ENCODE measurements around the gene NADSYN1. TPM values are rescaled to one million over a fixed set of nuclear protein-coding genes. Genes with fewer than 3 reads are reported as not detected.
A peak's percentile ranks its signal among the peaks of the same experiment; 100 is the strongest.

Gene NADSYN1
- total and polyA plus RNA-seq, 2 of the 13 experiments (the other 11 are each of a cell fraction or from before 2014, with no cell fraction given): 35.7 to 51.5 TPM

DNA sequence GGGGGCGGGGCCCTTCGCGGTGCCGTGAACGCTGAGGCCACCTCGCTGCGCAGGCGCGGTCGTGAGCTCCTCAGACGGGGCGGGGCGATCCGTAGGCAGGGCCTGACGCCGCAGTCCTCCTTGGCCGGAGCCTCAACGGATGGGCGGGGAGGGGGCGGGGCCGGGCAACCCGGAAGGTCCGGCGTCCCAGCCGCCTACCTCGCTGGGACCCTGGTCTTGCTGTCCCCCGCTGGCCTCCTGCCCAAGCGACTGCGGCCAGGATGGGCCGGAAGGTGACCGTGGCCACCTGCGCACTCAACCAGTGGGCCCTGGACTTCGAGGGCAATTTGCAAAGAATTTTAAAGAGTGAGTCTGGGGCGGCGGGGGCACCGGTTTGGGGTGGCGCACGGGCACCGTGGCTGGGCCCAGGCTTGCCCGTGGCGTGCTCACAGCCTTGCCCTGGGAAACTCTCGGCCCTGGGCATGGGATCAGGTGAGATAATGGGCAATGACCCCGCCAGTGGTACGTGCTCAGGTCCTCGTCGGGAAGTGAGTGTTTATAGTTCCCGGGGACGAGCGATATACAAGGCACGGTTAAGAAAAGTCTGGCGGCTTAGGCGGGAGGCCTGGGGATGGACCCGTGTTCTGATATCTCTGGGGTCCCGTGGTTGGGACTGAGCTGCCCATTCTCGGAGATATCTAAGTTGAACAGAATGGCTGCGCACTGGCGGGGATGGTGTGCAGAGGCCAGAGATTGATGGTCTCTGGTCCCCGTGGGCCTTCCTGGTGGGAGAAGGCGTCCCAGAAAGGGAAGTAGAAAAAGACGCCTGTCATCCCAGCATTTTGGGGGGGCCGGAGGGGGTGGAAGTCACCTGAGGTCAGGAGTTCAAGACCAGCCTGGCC, at the start of gene NADSYN1 (continued):
- TF ChIP-seq FOXP1 (IDR thresholded peaks at IDR 0.05) (no peak), FOXP1 (CRISPR knock-in tag; IDR thresholded peaks at IDR 0.05) (no peak), ZNF30 (CRISPR knock-in tag; IDR thresholded peaks at IDR 0.05) (no peak), REXO4 (CRISPR knock-in tag; IDR thresholded peaks at IDR 0.05; ENCODE audit: borderline replicate concordance) (no peak), ZFY (CRISPR knock-in tag; IDR thresholded peaks at IDR 0.05) (peak; percentile 86), HNRNPK (IDR thresholded peaks at IDR 0.05; ENCODE audit: low read depth, low read length, poor library complexity, severe bottlenecking) (no peak), GTF2F1 (IDR thresholded peaks at IDR 0.05; ENCODE audit: low read length) (no peak), ZNF468 (CRISPR knock-in tag; IDR thresholded peaks at IDR 0.05) (no peak), ZNF232 (CRISPR knock-in tag; IDR thresholded peaks at IDR 0.05; ENCODE audit: borderline replicate concordance) (no peak; the same call in 1 of the 2 replicates), KDM5A (IDR thresholded peaks at IDR 0.05; ENCODE audit: borderline replicate concordance, low read length) (peak; percentile 44; the same call in 1 of the 2 replicates), ATF3 (CRISPR knock-in tag; IDR thresholded peaks at IDR 0.05) (no peak), MAF1 (CRISPR knock-in tag; IDR thresholded peaks at IDR 0.05; ENCODE audit: borderline replicate concordance) (no peak), ARID2 (CRISPR knock-in tag; IDR thresholded peaks at IDR 0.05; ENCODE audit: borderline replicate concordance) (no peak), ZFP1 (CRISPR knock-in tag; IDR thresholded peaks at IDR 0.05) (no peak), PAWR (CRISPR knock-in tag; IDR thresholded peaks at IDR 0.05; ENCODE audit: borderline replicate concordance) (no peak), ZEB1 (IDR thresholded peaks at IDR 0.05; ENCODE audit: insufficient replicate concordance, low read depth) (no peak), SNAPC2 (CRISPR knock-in tag; IDR thresholded peaks at IDR 0.05) (no peak), CHD4 (IDR thresholded peaks at IDR 0.05; ENCODE audit: borderline replicate concordance, low read length) (no peak), ZNF780A (CRISPR knock-in tag; IDR thresholded peaks at IDR 0.05) (no peak), GABPA (IDR thresholded peaks at IDR 0.05; ENCODE audit: low read depth, low read length) (no peak), GABPA (CRISPR knock-in tag; IDR thresholded peaks at IDR 0.05; ENCODE audit: low read depth) (peak; percentile 62), ZFP36L1 (CRISPR knock-in tag; IDR thresholded peaks at IDR 0.05) (no peak; the same call in 1 of the 2 replicates), KAT2B (IDR thresholded peaks at IDR 0.05; ENCODE audit: borderline replicate concordance, low read depth, low read length) (no peak), ZNF83 (CRISPR knock-in tag; IDR thresholded peaks at IDR 0.05; ENCODE audit: borderline replicate concordance) (no peak), FOXM1 (CRISPR knock-in tag; IDR thresholded peaks at IDR 0.05) (no peak), ZNF343 (CRISPR knock-in tag; IDR thresholded peaks at IDR 0.05) (0 out of 2 replicates have a peak, but pooled peaks have one; percentile 32), PRPF4 (IDR thresholded peaks at IDR 0.05; ENCODE audit: low read depth, low read length, poor library complexity, severe bottlenecking) (no peak), ZFP82 (CRISPR knock-in tag; IDR thresholded peaks at IDR 0.05; ENCODE audit: borderline replicate concordance) (no peak), EED (CRISPR knock-in tag; IDR thresholded peaks at IDR 0.05) (0 out of 2 replicates have a peak, but pooled peaks have one; percentile 14), STAT5B (CRISPR knock-in tag; IDR thresholded peaks at IDR 0.05) (no peak), ZNF234 (CRISPR knock-in tag; conservative IDR thresholded peaks at IDR 0.05) (no peak), PCBP2 (optimal IDR thresholded peaks at IDR 0.05; ENCODE audit: low read depth, low read length, poor library complexity, severe bottlenecking) (no peak)
- TF ChIP-seq, protein P1, sequence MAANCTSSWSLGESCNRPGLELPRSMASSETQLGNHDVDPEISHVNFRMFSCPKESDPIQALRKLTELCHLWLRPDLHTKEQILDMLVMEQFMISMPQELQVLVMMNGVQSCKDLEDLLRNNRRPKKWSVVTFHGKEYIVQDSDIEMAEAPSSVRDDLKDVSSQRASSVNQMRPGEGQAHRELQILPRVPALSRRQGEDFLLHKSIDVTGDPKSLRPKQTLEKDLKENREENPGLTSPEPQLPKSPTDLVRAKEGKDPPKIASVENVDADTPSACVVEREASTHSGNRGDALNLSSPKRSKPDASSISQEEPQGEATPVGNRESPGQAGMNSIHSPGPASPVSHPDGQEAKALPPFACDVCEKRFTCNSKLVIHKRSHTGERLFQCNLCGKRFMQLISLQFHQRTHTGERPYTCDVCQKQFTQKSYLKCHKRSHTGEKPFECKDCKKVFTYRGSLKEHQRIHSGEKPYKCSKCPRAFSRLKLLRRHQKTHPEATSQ (CRISPR knock-in tag; IDR thresholded peaks at IDR 0.05; ENCODE audit: borderline replicate concordance): no peak
